Neural cell (in vitro differentiated cells): ENCODE results near the gene GC. TPM values are rescaled to one million over a fixed set of nuclear protein-coding genes. Genes with fewer than 3 reads are reported as not detected.

ENCODE experiments used
- H2AFZ ChIP-seq: fragments of 200-600, 300-800 bp; sonication (generic), shearing (Covaris generic); 2 replicates; pipeline ENCODE4 v1.6.0; 2014; ENCODE audit warnings: low read depth, mild to moderate bottlenecking, antibody characterized with exemption, low read length, moderate library complexity
- H3F3A ChIP-seq: fragments of 200-600 bp; shearing (Covaris generic); 2 replicates; pipeline ENCODE4 v1.6.1; 2016; ENCODE audit warnings: mild to moderate bottlenecking, moderate library complexity, mixed read lengths, antibody characterized with exemption, low read length; ENCODE audit not compliant: insufficient read depth, poor library complexity, severe bottlenecking
- H3K27ac ChIP-seq: fragments of 200-600, 300-800 bp; sonication (generic), shearing (Covaris generic); 2 replicates; pipeline ENCODE4 v1.5.1; 2014; ENCODE audit warnings: mild to moderate bottlenecking, low read length, moderate library complexity
- H3K27me3 ChIP-seq: fragments of 300-800, 200-600 bp; sonication (generic), shearing (Covaris generic); 2 replicates; pipeline ENCODE4 v1.6.0; 2014; ENCODE audit warnings: mild to moderate bottlenecking, low read depth, low read length, moderate library complexity; ENCODE audit not compliant: insufficient read depth
- H3K36me3 ChIP-seq: fragments of 300-800, 200-600 bp; sonication (generic), shearing (Covaris generic); 2 replicates; pipeline ENCODE4 v1.5.1; 2014; ENCODE audit warnings: mild to moderate bottlenecking, antibody characterized with exemption, low read length, moderate library complexity; ENCODE audit not compliant: insufficient read depth
- H3K4me2 ChIP-seq: fragments of 300-800, 200-600 bp; sonication (generic), shearing (Covaris generic); 2 replicates; pipeline ENCODE4 v1.6.0; 2014; ENCODE audit warnings: mild to moderate bottlenecking, low read length
- H3K4me3 ChIP-seq: fragments of 300-800, 200-600 bp; sonication (generic), shearing (Covaris generic); 2 replicates; pipeline ENCODE4 v1.5.1; 2014; ENCODE audit warnings: mild to moderate bottlenecking, low read length, moderate library complexity
- H3K79me2 ChIP-seq: fragments of 200-600 bp; shearing (Covaris generic); replicated peaks from 2 replicates; pipeline ENCODE4 v1.6.0; 2014; ENCODE audit warnings: mild to moderate bottlenecking, low read length, moderate library complexity; ENCODE audit not compliant: insufficient read depth
- H3K9ac ChIP-seq: fragments of 300-800, 200-600 bp; sonication (generic), shearing (Covaris generic); 2 replicates; pipeline ENCODE4 v1.6.1; 2016; ENCODE audit warnings: mild to moderate bottlenecking, low read length, mixed read lengths
- H3K9me2 ChIP-seq: fragments of 200-600 bp; shearing (Covaris generic); 2 replicates; pipeline ENCODE4 v1.6.1; 2016; ENCODE audit warnings: mild to moderate bottlenecking, low read length, mixed read lengths; ENCODE audit not compliant: insufficient read depth
- H3K9me3 ChIP-seq: fragments of 200-600, 300-800 bp; sonication (generic), shearing (Covaris generic); 2 replicates; pipeline ENCODE4 v1.6.1; 2016; ENCODE audit warnings: mild to moderate bottlenecking, mixed run types, low read length, moderate library complexity, mixed read lengths
- H4K20me1 ChIP-seq: fragments of 200-600 bp; shearing (Covaris generic); 2 replicates; pipeline ENCODE4 v1.6.1; 2016; ENCODE audit warnings: mild to moderate bottlenecking, mixed run types; ENCODE audit not compliant: insufficient read depth
- EP300 ChIP-seq: fragments of 450-650 bp; conservative IDR thresholded peaks from 2 replicates; pipeline ENCODE4 v1.6.1; 2014; ENCODE audit warnings: antibody characterized with exemption, mild to moderate bottlenecking, moderate library complexity; ENCODE audit not compliant: poor library complexity, severe bottlenecking
- EZH2 ChIP-seq: fragments of 200-600, 300-800 bp; shearing (Covaris generic), sonication (generic); IDR thresholded peaks from 2 replicates; pipeline ENCODE4 v1.6.1; 2014; ENCODE audit warnings: antibody characterized with exemption, low read length, borderline replicate concordance, mild to moderate bottlenecking; ENCODE audit not compliant: insufficient read depth, poor library complexity, severe bottlenecking
- MXI1 ChIP-seq: fragments of 450-650 bp; conservative IDR thresholded peaks from 2 replicates; pipeline ENCODE4 v1.6.1; 2014; ENCODE audit warnings: antibody characterized with exemption, mild to moderate bottlenecking; ENCODE audit not compliant: poor library complexity, severe bottlenecking
- POLR2AphosphoS5 ChIP-seq: IDR thresholded peaks from 2 replicates; pipeline ENCODE4 v1.6.1; 2012
- RAD21 ChIP-seq: fragments of 450-650 bp; conservative IDR thresholded peaks from 2 replicates; pipeline ENCODE4 v1.6.1; 2014; ENCODE audit warnings: antibody characterized with exemption, mild to moderate bottlenecking, moderate library complexity
- REST ChIP-seq: IDR thresholded peaks from 2 replicates; pipeline ENCODE4 v1.6.1; 2012; ENCODE audit warnings: borderline replicate concordance
- SMC3 ChIP-seq: fragments of 450-650 bp; conservative IDR thresholded peaks from 2 replicates; pipeline ENCODE4 v1.6.1; 2014; ENCODE audit warnings: antibody characterized with exemption, mild to moderate bottlenecking, moderate library complexity; ENCODE audit not compliant: poor library complexity
- TAF1 ChIP-seq: IDR thresholded peaks from 2 replicates; pipeline ENCODE4 v1.6.1; 2012; ENCODE audit warnings: low read depth
- polyA plus RNA-seq: library from polyadenylated mRNA; depleted of rRNA; stranded (reverse); fragments of >200 nt; gene quantifications from 2 replicates; pipeline ENCODE4 v1.2.3, GENCODE V29; 2014
- TF ChIP-seq, protein P1 (sequence below): fragments of 450-650 bp; IDR thresholded peaks from 2 replicates; pipeline ENCODE4 v1.5.1; 2014; ENCODE audit warnings: antibody characterized with exemption, mild to moderate bottlenecking, moderate library complexity; ENCODE audit not compliant: poor library complexity, severe bottlenecking

Gene GC
- polyA plus RNA-seq, 1 donor from 2014 or later: not detected

DNA sequence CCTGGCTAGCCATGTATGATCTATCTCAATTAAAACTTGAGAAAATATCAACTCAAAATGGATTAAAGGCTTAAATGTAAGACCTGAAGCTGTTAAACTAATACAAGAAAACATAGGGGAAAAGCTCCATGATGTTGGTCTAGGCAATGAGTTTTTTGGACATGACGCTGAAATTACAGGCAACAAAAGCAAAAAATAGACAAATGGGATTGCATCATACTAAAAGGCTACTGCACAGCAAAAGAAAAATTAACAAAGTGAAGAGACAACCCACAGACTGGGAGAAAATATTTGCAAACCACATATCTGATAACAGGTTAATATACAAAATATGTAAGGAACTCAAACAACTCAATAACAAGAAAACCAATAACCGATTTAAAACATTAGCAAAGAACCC is 8.4 kb downstream of the GC start:
- Histone ChIP-seq H2AFZ (no peak overlapping the region), H3K79me2 (no peaks in the 10 kb centered on the region), H3F3A (no peaks in the 10 kb centered on the region), H3K9me2 (no peaks in the 10 kb centered on the region), H3K4me2 (no peak overlapping the region), H3K27me3 (no peaks in the 10 kb centered on the region), H3K9me3 (no peaks in the 10 kb centered on the region), H4K20me1 (no peaks in the 10 kb centered on the region), H3K36me3 (no peaks in the 10 kb centered on the region), H3K9ac (no peak overlapping the region), H3K27ac (no peak overlapping the region), H3K4me3 (no peak overlapping the region)
- no peak for TF ChIP-seq MXI1
- no peak for TF ChIP-seq TAF1
- TF ChIP-seq POLR2AphosphoS5: no peak
- TF ChIP-seq, protein P1, sequence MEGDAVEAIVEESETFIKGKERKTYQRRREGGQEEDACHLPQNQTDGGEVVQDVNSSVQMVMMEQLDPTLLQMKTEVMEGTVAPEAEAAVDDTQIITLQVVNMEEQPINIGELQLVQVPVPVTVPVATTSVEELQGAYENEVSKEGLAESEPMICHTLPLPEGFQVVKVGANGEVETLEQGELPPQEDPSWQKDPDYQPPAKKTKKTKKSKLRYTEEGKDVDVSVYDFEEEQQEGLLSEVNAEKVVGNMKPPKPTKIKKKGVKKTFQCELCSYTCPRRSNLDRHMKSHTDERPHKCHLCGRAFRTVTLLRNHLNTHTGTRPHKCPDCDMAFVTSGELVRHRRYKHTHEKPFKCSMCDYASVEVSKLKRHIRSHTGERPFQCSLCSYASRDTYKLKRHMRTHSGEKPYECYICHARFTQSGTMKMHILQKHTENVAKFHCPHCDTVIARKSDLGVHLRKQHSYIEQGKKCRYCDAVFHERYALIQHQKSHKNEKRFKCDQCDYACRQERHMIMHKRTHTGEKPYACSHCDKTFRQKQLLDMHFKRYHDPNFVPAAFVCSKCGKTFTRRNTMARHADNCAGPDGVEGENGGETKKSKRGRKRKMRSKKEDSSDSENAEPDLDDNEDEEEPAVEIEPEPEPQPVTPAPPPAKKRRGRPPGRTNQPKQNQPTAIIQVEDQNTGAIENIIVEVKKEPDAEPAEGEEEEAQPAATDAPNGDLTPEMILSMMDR: no peak
- TF ChIP-seq EP300: no peak
- no peak for TF ChIP-seq SMC3
- TF ChIP-seq EZH2: no peak
- no peak for TF ChIP-seq RAD21
- no peak for TF ChIP-seq REST

DNA sequence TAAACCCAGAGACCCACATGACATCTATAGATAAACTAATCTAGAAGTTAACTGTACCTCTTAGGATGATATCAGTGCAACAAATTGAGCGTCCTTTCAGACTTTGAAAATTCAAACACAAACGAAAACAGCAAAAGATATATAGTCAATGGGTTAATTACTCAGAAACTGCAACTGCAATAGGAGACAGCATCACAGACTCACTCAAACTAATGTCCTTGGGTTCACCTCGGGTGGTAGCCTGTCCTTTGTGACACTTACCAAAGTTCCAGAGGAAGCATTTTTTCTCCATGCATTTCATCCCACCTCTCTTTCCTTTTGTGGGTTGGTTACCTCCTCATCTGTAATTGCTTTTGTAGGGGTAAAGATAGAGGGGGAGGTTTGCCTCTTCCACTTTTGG is 9.7 kb downstream of the GC start:
- Histone ChIP-seq H3K79me2 (no peaks in the 10 kb centered on the region), H3K27me3 (no peaks in the 10 kb centered on the region), H3K4me2 (no peak overlapping the region), H3F3A (no peaks in the 10 kb centered on the region), H3K4me3 (no peak overlapping the region), H3K27ac (no peak overlapping the region), H3K9me2 (no peaks in the 10 kb centered on the region), H4K20me1 (no peaks in the 10 kb centered on the region), H3K36me3 (no peaks in the 10 kb centered on the region), H3K9ac (no peak overlapping the region), H3K9me3 (no peaks in the 10 kb centered on the region), H2AFZ (no peak overlapping the region)
- TF ChIP-seq TAF1 (no peak), RAD21 (no peak), SMC3 (no peak)

DNA sequence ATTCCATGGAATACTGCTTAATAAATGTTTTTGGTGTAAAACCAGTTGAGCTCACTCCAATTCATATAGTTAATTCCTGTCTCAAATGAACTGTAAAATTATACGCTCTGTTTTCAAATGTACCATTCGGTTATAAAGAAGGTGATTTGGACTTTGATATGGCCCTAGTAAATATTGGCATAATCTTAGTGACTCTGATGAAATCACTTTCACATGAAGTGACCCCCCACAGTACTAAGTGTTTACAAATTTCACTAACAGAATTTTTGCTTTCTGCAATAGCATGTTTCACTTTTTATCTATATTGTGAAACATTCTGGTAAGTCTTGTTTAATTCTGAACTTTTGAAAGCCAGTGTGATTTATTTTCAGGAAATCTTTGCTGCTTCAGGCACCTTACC is 10.9 kb downstream of the GC start:
- H3K9ac ChIP-seq: no peak overlapping the region
- no peaks in the 10 kb centered on the region for H3K9me3 ChIP-seq
- no peaks in the 10 kb centered on the region for H3F3A ChIP-seq
- no peak overlapping the region for H3K27ac ChIP-seq
- no peaks in the 10 kb centered on the region for H4K20me1 ChIP-seq
- no peak overlapping the region for H3K4me2 ChIP-seq
- H2AFZ ChIP-seq: no peak overlapping the region
- no peaks in the 10 kb centered on the region for H3K79me2 ChIP-seq
- no peaks in the 10 kb centered on the region for H3K36me3 ChIP-seq
- no peaks in the 10 kb centered on the region for H3K27me3 ChIP-seq
- H3K9me2 ChIP-seq: no peaks in the 10 kb centered on the region
- H3K4me3 ChIP-seq: no peak overlapping the region
- TF ChIP-seq, protein P1: no peak
- no peak for TF ChIP-seq TAF1
- TF ChIP-seq EZH2: no peak
- TF ChIP-seq POLR2AphosphoS5: no peak
- no peak for TF ChIP-seq RAD21
- no peak for TF ChIP-seq REST
- no peak for TF ChIP-seq MXI1
- no peak for TF ChIP-seq SMC3
- TF ChIP-seq EP300: no peak
